Pulmonary artery endothelial cell (primary cell): ENCODE results near the gene TMEM130. TPM values are rescaled to one million over a fixed set of nuclear protein-coding genes. Genes with fewer than 3 reads are reported as not detected.

Experiments used
- DNase-seq: peaks from one replicate; pipeline ENCODE4 v3.0.0-alpha.2; 2011; ENCODE audit warnings: low read depth, low spot score
- total RNA-seq: library from RNA; depleted of rRNA; stranded (reverse); fragments of >200 nt; gene quantifications from 2 replicates; pipeline ENCODE4 v1.2.3, GENCODE V29; 2014

Gene TMEM130
- total RNA-seq, 1 donor from 2014 or later, result not detected

DNA sequence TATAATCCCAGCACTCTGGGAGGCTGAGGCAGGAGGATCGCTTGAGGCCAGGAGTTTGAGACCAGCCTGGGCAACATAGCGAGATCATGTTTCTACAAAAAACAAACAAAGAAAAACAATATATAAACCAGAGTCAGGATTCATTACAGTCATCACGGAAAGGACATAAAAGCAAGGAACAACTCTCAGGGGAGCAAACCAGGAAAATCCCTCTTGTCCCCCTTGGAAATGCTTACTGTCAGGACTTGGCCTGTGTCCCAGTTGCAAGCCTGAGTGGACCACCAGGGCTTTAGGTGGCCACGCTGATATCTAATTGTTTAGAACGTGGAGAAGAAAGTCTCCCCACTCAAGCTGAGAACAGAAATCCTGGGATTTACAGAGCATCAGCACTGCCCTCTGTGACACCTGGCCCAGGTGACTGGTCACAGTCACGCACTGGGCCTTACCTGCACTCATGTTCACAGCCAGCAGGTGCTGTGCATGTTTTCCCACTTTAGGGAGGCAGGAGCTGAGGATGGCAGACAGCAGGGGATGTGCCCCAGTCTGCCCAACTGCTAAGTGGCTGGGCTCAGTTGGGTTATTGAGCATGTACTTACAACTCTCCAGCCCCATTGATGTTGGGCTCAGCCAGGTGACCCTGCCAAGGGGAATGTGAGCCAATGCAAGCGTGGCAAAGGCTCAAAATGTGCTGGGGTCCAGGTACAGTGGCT lies 60.9 kb downstream of the TMEM130 start:
- DNase-seq, result no peak

GRCh38 chr7:98807068-98808048 lies 62.5 kb downstream of the TMEM130 start:
- DNase-seq, result no peak

DNA sequence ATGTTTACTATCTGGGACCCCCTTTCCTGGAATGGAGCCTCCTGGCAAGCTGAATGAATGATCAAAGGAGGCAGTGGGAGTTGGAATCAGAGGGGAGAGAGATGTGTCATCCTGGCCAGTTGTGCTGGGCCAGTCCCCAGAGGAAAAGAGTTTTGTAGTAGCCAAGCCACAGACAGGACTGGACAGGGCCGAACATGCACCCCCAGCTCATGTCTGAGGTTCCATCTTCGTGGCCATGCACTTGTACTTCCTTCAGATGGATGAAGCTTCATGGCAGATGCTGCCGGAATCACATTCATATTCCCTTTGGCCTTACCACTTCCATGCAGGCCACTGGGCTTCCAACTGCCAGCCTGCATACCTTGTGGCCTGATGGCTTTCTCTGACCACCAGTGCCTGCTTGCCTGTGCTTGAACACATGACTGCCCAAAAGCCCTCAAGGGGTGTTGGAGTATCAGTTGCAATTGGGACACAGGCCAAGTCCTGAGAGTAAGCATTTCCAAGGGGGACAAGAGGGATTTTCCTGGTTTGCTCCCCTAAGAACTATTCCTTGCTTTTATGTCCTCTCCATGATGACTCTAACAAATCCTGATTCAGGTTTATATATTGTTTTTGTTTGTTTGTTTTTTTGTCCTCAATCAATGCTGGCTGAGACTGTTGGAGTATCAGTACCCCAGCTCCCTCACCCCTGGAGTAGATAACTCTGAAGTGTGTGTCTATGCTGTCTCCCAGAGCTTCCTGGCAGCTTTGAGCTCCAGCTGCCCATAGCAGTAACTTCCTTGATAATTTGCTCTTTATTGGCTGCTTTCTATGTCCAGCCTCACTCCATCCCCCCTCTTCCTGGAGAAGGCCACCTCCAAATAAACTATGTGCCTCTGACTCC lies 63.6 kb downstream of the TMEM130 start:
- no peak for DNase-seq

- no peak for DNase-seq
These were observed 67.1 kb downstream of the TMEM130 start for GRCh38 chr7:98802781-98803110.

DNA sequence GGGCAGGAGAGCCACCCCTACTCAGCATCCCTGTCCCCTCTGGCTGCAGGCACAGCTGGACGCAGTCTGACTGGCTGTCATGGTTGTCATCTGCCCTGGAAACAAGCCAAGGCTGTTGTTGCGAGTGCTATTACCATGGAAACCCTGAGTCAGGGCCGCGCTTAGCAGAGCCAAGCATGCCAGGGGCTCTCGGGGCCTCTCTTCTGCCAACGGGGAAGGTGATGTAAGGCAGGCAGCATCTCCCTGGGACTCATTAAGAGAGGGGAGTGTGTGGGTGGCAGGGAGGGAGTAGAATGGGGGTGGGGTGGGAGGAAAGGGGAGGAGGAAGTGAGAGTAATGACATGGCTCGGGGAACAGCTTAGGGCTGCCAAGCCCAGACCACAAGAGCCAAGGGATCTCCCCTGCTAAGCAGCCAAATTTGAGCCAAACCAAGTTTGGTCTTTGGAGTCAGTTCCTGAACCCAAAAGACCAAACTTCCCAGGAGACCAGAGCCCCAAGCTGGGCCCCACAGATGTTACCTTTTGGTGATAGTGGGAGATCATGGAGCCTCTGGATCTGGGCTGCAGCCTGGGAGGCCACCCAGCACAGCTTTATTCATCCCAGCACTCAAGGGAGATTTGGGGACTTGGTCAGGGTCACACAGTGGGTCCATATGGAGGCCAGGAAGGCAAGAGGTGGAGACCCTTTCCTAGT lies 67.6 kb downstream of the TMEM130 start:
- DNase-seq, result no peak

DNA sequence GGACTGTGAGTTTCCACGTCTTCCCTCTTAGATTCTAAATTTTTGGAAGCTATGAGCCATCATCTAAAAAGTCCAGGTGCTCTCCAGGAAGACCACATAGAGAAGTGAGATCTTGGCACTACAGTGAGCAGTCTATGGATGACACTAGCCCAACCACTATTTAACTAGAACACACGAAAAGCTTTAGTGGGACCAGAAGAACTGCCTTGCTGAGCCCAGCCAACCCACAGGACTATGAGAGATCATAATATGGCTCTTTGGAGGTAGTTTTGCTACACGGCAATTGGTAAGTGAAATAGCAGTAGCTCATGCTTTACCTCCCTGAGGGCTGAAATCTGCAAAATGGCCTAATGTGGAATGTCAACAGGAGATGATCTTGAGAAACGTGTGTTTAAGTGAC lies 68.8 kb downstream of the TMEM130 start:
- no peak for DNase-seq

DNA sequence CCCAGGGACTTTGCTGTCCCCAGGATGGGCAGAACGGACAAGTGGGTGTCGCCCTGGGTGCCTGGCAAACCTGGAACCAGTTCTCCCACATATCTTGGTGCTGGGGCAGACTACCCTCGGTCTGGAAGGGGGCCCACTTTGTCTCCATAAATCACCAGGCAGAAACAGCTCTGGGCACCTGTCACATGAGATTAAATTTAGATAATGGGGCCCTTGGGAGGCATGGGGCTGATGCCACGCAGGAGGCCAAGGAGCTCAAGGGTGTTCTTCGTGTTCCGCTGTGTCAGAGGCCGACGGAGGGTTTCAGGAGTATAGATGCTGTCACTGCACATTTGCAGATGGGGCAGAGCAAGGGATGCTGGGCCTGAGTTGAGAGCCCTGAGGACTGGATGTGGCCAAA lies 72.7 kb downstream of the TMEM130 start:
- no peak for DNase-seq

Other genes with a start within 250 kb of the TMEM130 start
- gene TRRAP, start 8.5 kb upstream of the TMEM130 start, total RNA-seq, result 17.1 and 22.4 TPM in 2 replicates